Stimulated activated CD4-positive, alpha-beta T cell treated with anti-CD3 and anti-CD28 coated beads, Interleukin-1b, Interleukin-23, amount 100 ng/mL, for 4 hours (primary cell): ENCODE results near the gene SAMD4A.

ENCODE experiments used
- DNase-seq, 2 donors: peaks; one replicate each; pipeline ENCODE4 v3.0.0-alpha.2; 2020; ENCODE audit warnings: low read depth in 2 of 2

SAMD4A gene

GRCh38 chr14:54566410-54567223, at the start of gene SAMD4A:
SAMD4A (plus strand) TSS chr14:54567128; CDS start chr14:54567917, 789 bp downstream.
- DNase-seq, result peak; percentile 44 to 52

- no peak for DNase-seq
Measured at GRCh38 chr14:54524410-54524809, 42.5 kb upstream of the SAMD4A start.

- DNase-seq, result no peak
Measured at GRCh38 chr14:54528973-54529372, 38.0 kb upstream of the SAMD4A start.

- no peak for DNase-seq
Measured at GRCh38 chr14:54529811-54530210, 37.1 kb upstream of the SAMD4A start.

- no peak for DNase-seq
Measured at GRCh38 chr14:54532111-54533012, 34.6 kb upstream of the SAMD4A start.

GRCh38 chr14:54533100-54533499, 33.8 kb upstream of the SAMD4A start:
- no peak for DNase-seq

- no peak for DNase-seq
Measured at GRCh38 chr14:54535126-54535525, 31.8 kb upstream of the SAMD4A start.

- no peak for DNase-seq
Measured at GRCh38 chr14:54535646-54536045, 31.3 kb upstream of the SAMD4A start.

GRCh38 chr14:54537651-54538050, 29.3 kb upstream of the SAMD4A start:
- DNase-seq, result no peak

GRCh38 chr14:54538055-54538454, 28.9 kb upstream of the SAMD4A start:
- DNase-seq, result no peak

- no peak for DNase-seq
Measured at GRCh38 chr14:54547583-54547982, 19.3 kb upstream of the SAMD4A start.

GRCh38 chr14:54548491-54548890, 18.4 kb upstream of the SAMD4A start:
- no peak for DNase-seq

GRCh38 chr14:54549862-54550261, 17.1 kb upstream of the SAMD4A start:
- no peak for DNase-seq

- no peak for DNase-seq
Measured at GRCh38 chr14:54550514-54550913, 16.4 kb upstream of the SAMD4A start.

GRCh38 chr14:54554401-54554800, 12.5 kb upstream of the SAMD4A start:
- no peak for DNase-seq

- no peak for DNase-seq
Measured at GRCh38 chr14:54555651-54556050, 11.3 kb upstream of the SAMD4A start.

- DNase-seq, result no peak
Measured at GRCh38 chr14:54556535-54556934, 10.4 kb upstream of the SAMD4A start.

GRCh38 chr14:54562334-54562733, 4.6 kb upstream of the SAMD4A start:
- no peak for DNase-seq

GRCh38 chr14:54564071-54564867, 2.7 kb upstream of the SAMD4A start:
- DNase-seq, result no peak

- DNase-seq, result peak; percentile 36 to 57
Measured at GRCh38 chr14:54564868-54565784, 1.8 kb upstream of the SAMD4A start.
